Measurements from ENCODE around the gene ALG10.
"Not testable (repeated sequence)": the region's sequence is repeated elsewhere in the genome, so short reads cannot be mapped to it uniquely, and the experiment has no call there.

Gene ALG10

GRCh38 chr12:34022079-34022830 lies at the start of gene ALG10:
Gene ALG10, plus strand, starts transcription at chr12:34022496. Its CDS starts 104 bp downstream, at chr12:34022600.
- DNase-seq (ENCODE audit: low spot score) (peak; percentile 89), FAIRE-seq (peak; percentile 88)

GRCh38 chr12:33972884-33973283 lies 49.4 kb upstream of the ALG10 start:
- DNase-seq (ENCODE audit: low spot score); FAIRE-seq: not testable (repeated sequence)

GRCh38 chr12:33977887-33978286 lies 44.4 kb upstream of the ALG10 start:
- FAIRE-seq (no peak), DNase-seq (ENCODE audit: low spot score) (no peak)

GRCh38 chr12:33988197-33988805 lies 34.0 kb upstream of the ALG10 start:
- FAIRE-seq (no peak), DNase-seq (ENCODE audit: low spot score) (no peak)

GRCh38 chr12:33988913-33989312 lies 33.4 kb upstream of the ALG10 start:
- no peak for FAIRE-seq
- no peak for DNase-seq (ENCODE audit: low spot score)

GRCh38 chr12:33994857-33995808 lies 27.2 kb upstream of the ALG10 start:
- no peak for DNase-seq (ENCODE audit: low spot score)
- FAIRE-seq, result no peak

GRCh38 chr12:34008835-34009234 lies 13.5 kb upstream of the ALG10 start:
- DNase-seq (ENCODE audit: low spot score); FAIRE-seq: not testable (repeated sequence)

GRCh38 chr12:34016361-34016760 lies 5.9 kb upstream of the ALG10 start:
- FAIRE-seq (no peak), DNase-seq (ENCODE audit: low spot score) (no peak)

- DNase-seq (ENCODE audit: low spot score) (no peak), FAIRE-seq (no peak)
Measured at GRCh38 chr12:34021071-34021470, 1.2 kb upstream of the ALG10 start.

- not testable (repeated sequence) for DNase-seq (ENCODE audit: low spot score); FAIRE-seq
Measured at GRCh38 chr12:34027661-34028060, 5.4 kb downstream of the ALG10 start.

- no peak for FAIRE-seq
- DNase-seq (ENCODE audit: low spot score), result no peak
Measured at GRCh38 chr12:34030591-34030990, 8.3 kb downstream of the ALG10 start.

- FAIRE-seq (peak; percentile 88), DNase-seq (ENCODE audit: low spot score) (no peak)
Measured at GRCh38 chr12:34033628-34034296, 11.5 kb downstream of the ALG10 start.

- not testable (repeated sequence) for DNase-seq (ENCODE audit: low spot score)
- peak; percentile 14 for FAIRE-seq
Measured at GRCh38 chr12:34038357-34038756, 16.1 kb downstream of the ALG10 start.

- DNase-seq (ENCODE audit: low spot score), result no peak
- FAIRE-seq, result no peak
Measured at GRCh38 chr12:34046570-34046969, 24.3 kb downstream of the ALG10 start.

- not testable (repeated sequence) for FAIRE-seq; DNase-seq (ENCODE audit: low spot score)
Measured at GRCh38 chr12:34047855-34048254, 25.6 kb downstream of the ALG10 start.

- DNase-seq (ENCODE audit: low spot score) (no peak), FAIRE-seq (no peak)
Measured at GRCh38 chr12:34048714-34049113, 26.4 kb downstream of the ALG10 start.

GRCh38 chr12:34051486-34051885 lies 29.2 kb downstream of the ALG10 start:
- FAIRE-seq, result no peak
- no peak for DNase-seq (ENCODE audit: low spot score)

GRCh38 chr12:34054938-34055337 lies 32.6 kb downstream of the ALG10 start:
- DNase-seq (ENCODE audit: low spot score) (no peak), FAIRE-seq (no peak)
